GM19193 (cell line): ENCODE data around the gene EFNA3.

Experiments
- POLR2A ChIP-seq: IDR thresholded peaks from 4 replicates; pipeline ENCODE4 v1.6.1; 2011; ENCODE audit not compliant: insufficient read depth, insufficient read length; ENCODE audit errors: extremely low read depth

Gene EFNA3

DNA sequence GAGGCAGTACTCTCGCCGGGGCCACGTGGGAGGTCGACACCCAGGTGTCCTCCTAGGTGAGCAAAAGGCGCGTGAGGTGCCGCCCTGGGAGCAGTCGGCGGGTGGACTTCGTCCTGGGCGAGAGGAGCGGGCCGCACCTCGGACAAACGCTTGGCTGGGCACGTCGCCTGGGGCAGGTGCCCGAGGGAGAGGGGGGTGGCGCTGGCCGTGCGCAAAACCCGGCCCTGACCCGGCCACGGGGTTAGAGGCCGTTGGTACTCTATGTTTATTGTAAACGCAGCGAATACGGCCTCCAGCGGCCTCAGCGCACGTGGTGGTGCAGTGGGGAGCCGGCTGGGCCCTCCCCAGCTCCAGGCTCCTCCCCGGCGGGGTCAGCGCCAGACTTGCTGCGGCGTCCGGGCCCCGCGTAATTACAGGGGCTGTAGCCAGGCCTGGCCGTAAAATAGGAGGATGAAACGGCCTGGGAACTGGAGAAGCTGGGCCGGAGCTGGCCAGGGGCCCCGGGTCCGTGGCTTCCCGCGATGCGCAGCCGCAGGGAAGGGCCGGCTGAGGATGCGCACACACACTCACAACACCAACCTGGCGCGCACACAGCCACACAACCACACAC, 47.4 kb downstream of the EFNA3 start:
- TF ChIP-seq POLR2A = no peak

DNA sequence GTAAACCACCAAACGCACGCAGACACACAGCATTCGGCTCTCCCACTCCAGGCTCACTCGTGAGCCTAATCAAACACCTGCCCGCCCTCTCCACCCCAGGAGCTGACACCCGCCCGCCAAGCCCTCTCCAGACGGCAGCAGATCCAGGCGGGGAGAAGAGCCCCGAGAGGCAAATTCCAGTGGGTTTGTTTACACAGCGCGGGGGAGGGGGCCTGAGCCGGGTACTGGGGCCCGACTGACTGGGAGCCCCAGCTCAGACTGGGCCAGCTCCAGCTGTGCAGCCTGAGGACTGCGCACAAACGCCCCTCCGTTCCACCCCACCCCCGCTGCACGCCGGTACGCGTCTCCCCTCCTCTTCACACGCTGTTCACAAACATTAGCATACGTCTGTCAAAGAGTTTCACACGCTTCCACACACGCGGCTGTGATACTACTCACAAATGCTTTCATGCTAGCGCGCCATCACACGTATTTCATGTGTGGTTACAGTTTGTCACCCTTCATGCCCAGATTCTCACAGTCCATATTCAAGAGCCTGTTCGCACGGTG, 48.0 kb downstream of the EFNA3 start:
- TF ChIP-seq POLR2A = no peak

DNA sequence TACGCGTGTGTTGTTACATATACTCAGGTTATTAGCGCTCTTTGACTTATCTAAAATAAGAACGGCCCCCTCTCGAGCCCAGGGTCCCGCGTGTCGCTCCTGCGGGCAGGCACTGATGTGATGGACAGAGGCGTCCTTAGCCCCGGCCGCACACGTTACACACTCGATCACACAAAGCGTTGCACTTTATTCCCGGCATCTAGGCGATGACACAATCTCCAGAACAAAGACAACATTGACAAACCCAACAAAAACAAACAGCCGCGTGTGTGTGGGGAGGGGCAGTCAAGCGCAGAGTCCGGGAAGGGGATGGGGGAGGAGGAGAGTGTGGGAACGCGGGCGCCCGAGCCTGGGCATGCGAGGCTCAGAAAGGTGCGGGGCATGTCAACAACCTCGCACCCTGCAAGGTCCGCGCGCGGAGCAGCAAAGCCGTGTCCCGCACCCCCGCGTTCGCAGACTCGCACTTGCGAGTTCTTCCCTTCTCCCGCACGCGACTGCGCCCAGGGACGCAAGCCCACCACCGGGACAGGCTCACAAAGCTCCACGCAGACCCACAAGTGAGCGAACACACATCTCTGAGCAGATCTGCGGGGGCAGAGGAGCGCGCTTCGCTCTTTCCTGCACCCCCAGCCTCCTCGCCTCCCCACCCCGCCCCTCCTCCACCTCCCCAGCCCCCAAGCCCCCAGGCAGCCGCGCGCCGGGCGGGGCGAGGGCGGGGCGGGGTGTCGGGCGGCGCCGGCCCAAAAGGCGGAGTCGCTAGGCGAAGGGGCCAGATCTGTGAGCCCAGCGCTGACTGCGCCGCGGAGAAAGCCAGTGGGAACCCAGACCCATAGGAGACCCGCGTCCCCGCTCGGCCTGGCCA, 48.7 kb downstream of the EFNA3 start, which contains the start of gene EFNA1:
Gene EFNA1, plus strand, starts transcription at position 772 of the 862 bp plus-strand sequence. CDS start 102 bp downstream, outside the sequence.
- no peak for TF ChIP-seq POLR2A

DNA sequence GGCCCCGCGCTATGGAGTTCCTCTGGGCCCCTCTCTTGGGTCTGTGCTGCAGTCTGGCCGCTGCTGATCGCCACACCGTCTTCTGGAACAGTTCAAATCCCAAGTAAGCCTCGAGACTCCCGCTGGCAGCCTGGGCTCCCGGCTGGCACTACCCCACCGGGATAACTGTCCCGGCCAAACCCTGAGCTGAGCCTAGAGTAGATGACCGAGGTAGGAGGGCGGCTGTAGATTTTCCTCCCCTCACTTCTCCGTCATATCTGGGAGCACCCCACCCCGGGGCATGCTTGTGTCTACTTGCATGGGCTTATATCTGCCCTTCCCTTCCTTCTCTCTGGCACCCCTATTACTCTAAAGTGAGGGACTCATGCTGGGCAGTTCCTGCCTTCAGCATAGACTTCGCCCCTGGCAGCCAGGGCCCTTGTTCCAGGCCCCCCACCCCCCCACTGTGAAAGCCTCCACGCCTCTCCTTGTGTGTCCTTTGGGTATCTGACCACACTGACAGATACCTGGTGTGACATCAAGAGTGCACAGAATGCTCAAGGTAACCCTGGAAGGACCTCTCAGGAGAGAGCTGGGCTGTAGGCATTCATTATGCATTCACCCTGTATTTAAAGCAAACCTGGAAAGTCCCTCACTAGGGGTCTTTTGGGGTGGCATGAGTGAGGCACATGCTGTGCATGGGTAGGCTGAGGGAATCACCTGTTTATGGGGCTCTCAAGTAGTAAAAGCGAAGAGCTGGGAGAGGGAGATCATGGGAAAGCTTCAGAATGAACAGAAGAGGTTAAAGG, 49.5 kb downstream of the EFNA3 start:
- TF ChIP-seq POLR2A = no peak

DNA sequence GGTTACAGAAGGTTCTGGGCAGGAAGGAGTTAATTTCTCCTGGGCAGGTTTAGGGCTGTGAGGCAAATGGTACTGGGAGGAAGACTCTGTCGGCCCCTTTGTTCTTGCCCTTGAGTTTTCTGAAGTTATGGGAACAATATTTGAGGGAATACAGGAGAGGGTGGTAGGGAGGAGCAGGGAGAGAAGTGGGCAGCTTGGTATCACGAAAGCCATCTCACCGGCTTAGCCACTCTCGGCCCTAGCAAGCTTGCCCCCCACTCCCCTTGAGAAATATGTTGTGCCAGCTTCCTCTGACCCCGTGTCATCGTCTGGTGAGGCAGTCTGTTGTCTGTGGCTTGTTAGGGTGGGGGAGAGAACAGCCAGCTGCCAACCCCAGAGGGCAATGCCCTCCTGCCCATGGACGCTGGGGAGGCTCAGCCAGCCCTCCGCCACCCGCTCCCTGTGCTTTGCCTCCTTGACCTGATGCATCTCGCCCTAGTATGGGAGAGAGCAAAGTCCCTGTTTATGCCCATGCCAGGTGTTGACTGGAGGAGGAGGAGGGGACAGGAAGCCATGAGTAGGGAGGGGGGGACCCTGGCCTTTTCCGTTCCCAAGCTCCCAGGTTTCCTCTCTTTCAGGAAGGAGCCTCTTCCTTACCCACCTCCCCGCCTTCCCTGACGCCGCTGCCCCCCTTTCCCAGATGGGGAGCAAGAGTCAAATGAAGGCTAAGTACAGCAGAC, 50.3 kb downstream of the EFNA3 start:
- TF ChIP-seq POLR2A = no peak

DNA sequence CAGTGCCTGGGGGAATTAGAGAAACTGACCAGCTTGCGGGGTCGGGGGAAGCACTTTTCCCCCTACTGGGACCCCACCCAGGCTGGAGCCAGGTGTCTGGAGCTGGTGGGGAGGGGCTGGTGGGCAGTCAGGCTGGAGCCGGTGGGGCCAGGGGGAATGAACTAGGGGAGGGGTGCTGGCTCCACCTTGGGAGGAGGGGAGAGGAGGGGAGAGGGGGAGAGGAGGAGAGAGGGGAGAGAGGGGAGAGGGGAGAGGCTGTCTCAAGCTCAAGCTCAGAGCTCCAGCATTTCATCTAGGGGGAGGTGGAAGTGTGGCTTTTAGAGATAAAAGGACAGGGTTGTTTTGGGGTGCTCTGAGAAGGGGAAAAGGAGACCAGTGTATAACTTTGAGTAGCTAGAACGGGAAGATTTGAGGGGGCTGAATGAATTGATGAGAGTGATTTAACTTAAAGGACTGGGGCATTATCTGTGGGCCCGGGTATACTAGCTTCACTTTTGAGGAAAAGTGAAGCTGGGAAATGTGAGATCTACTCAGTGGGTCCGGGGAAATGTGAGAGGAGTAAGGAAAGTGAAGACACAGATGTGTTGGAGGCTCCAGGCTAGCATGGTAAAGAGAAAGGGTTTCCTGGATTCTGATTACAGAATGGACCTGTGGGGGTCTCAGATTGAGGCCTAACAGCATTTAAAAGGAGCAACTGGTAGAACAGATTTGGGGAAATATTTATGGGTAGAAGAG, 51.8 kb downstream of the EFNA3 start:
- TF ChIP-seq POLR2A = no peak

DNA sequence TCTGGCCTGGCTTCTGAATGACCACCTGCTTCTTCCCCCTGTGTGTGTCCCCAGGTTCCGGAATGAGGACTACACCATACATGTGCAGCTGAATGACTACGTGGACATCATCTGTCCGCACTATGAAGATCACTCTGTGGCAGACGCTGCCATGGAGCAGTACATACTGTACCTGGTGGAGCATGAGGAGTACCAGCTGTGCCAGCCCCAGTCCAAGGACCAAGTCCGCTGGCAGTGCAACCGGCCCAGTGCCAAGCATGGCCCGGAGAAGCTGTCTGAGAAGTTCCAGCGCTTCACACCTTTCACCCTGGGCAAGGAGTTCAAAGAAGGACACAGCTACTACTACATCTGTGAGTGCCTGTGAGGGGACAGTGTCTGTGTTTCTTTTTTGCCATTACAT, 52.6 kb downstream of the EFNA3 start:
- no peak for TF ChIP-seq POLR2A

DNA sequence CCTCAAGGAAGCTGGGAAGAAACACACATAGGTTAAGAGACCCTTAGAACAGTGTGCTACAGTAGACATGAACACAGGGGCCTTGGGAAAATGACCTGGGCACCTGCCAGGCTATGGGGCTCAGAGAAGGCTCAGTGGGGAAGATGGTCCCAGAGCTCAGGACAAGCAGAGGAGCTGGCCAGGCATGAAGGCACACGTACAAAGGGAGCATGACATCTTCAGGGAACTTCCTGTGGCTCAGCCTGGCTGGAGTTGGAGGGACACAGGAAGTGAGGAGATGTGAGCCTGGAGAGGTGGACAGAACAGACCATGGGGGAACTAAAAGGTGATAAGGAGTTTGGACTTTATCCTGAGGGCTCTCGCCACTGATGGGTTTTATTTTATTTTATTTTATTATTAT, 53.2 kb downstream of the EFNA3 start:
- TF ChIP-seq POLR2A = no peak

DNA sequence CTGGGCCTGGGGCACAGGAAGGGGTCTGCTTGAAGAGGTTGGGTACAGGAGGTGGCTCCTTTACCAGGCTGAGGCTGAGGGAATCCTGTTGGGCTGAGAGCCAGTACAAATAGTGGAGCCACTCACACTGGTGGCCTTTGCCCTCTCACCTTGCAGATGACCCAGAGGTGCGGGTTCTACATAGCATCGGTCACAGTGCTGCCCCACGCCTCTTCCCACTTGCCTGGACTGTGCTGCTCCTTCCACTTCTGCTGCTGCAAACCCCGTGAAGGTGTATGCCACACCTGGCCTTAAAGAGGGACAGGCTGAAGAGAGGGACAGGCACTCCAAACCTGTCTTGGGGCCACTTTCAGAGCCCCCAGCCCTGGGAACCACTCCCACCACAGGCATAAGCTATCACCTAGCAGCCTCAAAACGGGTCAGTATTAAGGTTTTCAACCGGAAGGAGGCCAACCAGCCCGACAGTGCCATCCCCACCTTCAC, 55.2 kb downstream of the EFNA3 start:
- no peak for TF ChIP-seq POLR2A

DNA sequence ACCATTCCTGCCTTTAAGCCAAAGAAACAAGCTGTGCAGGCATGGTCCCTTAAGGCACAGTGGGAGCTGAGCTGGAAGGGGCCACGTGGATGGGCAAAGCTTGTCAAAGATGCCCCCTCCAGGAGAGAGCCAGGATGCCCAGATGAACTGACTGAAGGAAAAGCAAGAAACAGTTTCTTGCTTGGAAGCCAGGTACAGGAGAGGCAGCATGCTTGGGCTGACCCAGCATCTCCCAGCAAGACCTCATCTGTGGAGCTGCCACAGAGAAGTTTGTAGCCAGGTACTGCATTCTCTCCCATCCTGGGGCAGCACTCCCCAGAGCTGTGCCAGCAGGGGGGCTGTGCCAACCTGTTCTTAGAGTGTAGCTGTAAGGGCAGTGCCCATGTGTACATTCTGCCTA, 55.7 kb downstream of the EFNA3 start:
- TF ChIP-seq POLR2A = no peak

DNA sequence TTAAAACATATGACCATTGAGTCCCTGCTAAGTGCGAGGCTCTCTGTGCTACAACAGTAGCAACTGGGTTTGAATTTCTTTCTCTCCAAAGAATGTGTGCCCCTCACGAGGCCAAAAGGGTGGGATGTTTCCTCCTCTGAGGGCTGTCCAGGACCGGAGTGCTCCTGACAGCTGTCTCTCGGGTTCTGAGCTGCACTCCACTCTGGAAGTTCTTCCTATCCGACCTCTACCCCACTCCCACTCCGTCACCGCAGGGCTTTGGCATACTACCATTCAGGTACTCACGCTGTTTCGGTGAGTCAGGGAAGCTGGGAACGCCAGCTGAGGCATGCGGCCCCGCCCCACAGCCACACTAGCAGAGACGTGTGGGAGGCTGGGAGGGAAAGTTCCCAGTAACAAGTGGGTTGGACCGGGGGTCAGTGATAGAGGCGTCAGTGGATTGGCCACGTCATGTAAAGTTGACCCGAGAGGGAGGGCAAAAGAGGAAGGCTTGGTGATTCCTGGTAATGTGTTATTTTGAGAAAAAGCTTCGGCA, 56.3 kb downstream of the EFNA3 start:
- TF ChIP-seq POLR2A = no peak

DNA sequence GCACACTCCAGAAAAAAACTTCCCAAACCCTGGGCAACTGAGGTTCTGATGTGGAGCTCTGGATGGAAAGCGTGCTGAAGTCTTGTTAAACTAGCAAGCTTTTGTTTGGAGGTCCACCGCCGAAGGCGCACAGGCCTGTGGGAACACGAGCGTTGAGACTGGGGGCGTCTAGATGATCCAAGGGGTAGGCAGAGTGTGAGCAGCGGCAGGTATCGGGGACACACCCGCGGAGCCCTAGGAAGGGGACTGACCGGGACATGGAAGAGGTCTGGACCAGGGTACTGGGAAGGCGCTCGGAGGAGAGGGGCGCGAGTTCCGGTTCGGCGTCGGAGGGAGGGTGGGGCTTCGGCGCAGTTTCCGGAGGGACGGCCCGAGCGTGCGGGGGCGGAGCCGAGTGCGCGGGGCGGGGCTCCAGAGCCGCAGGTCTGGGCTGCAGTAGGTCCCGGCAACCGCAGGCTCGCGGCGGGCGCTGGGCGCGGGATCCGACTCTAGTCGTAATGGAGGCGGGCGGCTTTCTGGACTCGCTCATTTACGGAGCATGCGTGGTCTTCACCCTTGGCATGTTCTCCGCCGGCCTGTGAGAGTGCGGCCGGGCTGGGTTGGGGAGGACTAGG, 56.9 kb downstream of the EFNA3 start, which contains the start of gene SLC50A1:
Gene SLC50A1, plus strand, starts transcription at position 438 of the 614 bp plus-strand sequence. Its CDS starts 60 bp downstream, at position 498.
- TF ChIP-seq POLR2A = peak; percentile 93

DNA sequence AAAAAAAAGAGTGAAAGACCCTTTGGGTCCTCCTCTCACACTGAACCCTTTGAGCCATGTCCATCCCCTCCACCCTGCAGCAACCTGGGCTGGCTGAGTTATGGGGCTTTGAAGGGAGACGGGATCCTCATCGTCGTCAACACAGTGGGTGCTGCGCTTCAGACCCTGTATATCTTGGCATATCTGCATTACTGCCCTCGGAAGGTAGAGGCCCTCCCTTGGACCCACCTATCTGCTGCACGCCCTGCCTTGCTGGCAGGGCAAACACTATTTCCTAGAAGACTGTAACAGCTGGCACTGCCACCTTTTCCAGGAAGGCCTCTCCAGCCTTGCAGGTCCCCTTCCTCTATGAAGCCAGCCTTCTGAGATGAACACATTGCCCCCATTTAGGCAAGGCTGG, 58.1 kb downstream of the EFNA3 start:
- no peak for TF ChIP-seq POLR2A
